GM12875 (cell line): ENCODE results near the gene SIPA1L3.
"Not testable (repeated sequence)": the region's sequence is repeated elsewhere in the genome, so short reads cannot be mapped to it uniquely, and the experiment has no call there.

Source experiments
- H3K4me3 ChIP-seq: one replicate; pipeline ENCODE4 v1.5.1; 2011; ENCODE audit warnings: low read depth, low read length, control low read depth
- CTCF ChIP-seq: IDR thresholded peaks from 2 replicates; pipeline ENCODE4 v1.5.1; 2011; ENCODE audit warnings: low read depth, mild to moderate bottlenecking, control low read depth, inconsistent platforms, low read length, moderate library complexity, borderline replicate concordance; ENCODE audit not compliant: insufficient read depth

SIPA1L3 gene, protein sequence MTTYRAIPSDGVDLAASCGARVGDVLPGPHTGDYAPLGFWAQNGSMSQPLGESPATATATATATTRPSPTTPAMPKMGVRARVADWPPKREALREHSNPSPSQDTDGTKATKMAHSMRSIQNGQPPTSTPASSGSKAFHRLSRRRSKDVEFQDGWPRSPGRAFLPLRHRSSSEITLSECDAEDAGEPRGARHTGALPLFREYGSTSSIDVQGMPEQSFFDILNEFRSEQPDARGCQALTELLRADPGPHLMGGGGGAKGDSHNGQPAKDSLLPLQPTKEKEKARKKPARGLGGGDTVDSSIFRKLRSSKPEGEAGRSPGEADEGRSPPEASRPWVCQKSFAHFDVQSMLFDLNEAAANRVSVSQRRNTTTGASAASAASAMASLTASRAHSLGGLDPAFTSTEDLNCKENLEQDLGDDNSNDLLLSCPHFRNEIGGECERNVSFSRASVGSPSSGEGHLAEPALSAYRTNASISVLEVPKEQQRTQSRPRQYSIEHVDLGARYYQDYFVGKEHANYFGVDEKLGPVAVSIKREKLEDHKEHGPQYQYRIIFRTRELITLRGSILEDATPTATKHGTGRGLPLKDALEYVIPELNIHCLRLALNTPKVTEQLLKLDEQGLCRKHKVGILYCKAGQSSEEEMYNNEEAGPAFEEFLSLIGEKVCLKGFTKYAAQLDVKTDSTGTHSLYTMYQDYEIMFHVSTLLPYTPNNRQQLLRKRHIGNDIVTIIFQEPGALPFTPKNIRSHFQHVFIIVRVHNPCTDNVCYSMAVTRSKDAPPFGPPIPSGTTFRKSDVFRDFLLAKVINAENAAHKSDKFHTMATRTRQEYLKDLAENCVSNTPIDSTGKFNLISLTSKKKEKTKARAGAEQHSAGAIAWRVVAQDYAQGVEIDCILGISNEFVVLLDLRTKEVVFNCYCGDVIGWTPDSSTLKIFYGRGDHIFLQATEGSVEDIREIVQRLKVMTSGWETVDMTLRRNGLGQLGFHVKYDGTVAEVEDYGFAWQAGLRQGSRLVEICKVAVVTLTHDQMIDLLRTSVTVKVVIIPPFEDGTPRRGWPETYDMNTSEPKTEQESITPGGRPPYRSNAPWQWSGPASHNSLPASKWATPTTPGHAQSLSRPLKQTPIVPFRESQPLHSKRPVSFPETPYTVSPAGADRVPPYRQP (N-terminal part only)

GRCh38 chr19:37906869-37907734 lies at the start of gene SIPA1L3:
Gene SIPA1L3, plus strand, starts transcription at chr19:37907208. Its CDS starts 174,358 bp downstream, at chr19:38081566.
- H3K4me3 ChIP-seq: peak within 1 kb of the TSS; percentile 94
- no peak for TF ChIP-seq CTCF

GRCh38 chr19:37864501-37864900 lies 42.5 kb upstream of the SIPA1L3 start:
- no peak for TF ChIP-seq CTCF
- no peak overlapping the region for H3K4me3 ChIP-seq

DNA sequence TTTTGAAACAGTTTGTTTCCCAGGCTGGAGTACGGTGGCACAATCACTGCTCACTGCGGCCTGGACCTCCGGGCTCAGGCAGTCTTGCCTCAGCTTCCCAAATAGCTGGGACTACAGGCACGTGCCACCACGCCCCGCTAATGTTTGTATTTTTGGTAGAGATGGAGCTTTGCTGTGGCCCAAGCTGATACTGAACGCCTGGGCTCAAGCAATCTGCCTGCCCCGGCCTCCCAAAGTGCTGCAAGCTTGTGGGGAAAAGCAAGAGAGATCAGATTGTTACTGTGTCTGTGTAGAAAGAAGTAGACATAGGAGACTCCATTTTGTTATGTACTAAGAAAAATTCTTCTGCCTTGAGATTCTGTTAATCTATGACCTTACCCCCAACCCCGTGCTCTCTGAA lies 41.1 kb upstream of the SIPA1L3 start:
- H3K4me3 ChIP-seq: not testable (repeated sequence)

DNA sequence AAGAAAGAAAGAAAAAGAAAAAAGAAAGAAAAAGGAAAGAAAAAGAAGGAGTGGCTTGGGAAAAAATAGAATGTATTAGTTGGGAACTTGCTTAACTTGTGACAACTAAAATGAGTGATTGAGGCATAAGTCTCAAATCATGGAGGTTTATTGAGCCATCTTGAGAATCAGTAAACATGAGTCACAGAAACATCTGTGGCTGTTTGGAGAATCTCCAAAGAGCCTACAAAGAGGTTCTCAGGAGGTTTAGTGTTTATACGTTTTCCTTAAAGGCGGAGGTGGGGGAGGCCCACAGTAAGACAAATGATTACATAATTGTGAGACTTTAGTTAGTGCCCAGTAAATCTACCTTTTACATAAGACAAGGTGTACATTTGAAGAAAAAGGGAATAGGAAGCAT lies 39.2 kb upstream of the SIPA1L3 start:
- H3K4me3 ChIP-seq: no peak overlapping the region
- TF ChIP-seq CTCF: no peak

DNA sequence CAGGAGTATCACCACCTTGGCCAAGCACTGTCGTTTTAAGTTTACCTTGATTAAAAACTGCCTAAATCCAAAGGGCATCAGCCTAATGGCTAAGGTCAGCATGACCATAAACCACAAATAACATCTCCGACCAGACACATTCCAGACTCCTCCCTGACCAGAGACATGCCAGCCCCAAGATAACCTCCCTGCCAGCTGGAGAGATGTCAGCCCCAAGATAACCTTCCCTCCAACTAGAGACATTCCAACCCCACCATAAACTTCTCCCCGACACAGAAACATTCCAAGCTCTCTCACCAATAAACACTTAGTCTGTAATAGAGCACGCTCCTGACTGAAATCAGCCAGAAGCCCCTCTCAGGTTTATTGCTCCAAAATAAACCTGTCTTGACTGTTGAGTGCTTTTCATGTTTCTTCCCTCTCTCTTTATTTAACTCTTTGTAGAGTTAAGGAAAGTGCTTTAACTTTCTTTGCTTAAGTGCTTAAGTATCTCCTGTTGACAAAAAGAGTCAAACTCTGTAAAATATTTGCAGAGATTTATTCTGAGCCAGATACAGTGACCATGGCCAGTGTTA lies 37.2 kb upstream of the SIPA1L3 start:
- H3K4me3 ChIP-seq: no peak overlapping the region
- no peak for TF ChIP-seq CTCF

- no peak for TF ChIP-seq CTCF
- H3K4me3 ChIP-seq: no peak overlapping the region
Observed at GRCh38 chr19:37872383-37872782, 34.6 kb upstream of the SIPA1L3 start.
